C4-2B (cell line): Measurements from ENCODE around the gene BLOC1S5.

Experiments used
- ZFX ChIP-seq: fragments of 450-650 bp; IDR thresholded peaks from 2 replicates; pipeline ENCODE4 v1.6.1; 2017
- TF ChIP-seq, protein P1 (sequence below): fragments of 450-650 bp; conservative IDR thresholded peaks from 2 replicates; pipeline ENCODE4 v1.5.1; 2017; ENCODE audit warnings: mild to moderate bottlenecking

DNA sequence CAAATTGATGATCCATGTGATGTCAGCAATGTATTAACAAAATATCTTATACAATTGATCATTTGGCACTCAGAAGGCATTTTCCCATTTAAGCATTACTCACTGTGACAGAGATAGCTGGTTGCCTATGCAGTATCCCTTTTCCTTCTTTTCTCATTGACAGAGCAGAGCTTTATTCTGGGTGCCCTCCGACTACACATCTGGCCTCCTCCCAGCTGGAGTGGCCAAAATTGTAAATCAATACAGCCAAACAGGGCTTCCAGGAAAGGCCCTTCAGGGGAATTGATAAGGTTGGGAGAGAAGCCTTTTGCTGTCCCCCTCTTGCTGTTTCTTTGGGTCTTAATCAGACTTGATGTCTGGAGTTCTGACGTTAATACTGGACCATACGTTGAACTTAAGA is 9.6 kb upstream of the BLOC1S5 start:
- TF ChIP-seq, protein P1, sequence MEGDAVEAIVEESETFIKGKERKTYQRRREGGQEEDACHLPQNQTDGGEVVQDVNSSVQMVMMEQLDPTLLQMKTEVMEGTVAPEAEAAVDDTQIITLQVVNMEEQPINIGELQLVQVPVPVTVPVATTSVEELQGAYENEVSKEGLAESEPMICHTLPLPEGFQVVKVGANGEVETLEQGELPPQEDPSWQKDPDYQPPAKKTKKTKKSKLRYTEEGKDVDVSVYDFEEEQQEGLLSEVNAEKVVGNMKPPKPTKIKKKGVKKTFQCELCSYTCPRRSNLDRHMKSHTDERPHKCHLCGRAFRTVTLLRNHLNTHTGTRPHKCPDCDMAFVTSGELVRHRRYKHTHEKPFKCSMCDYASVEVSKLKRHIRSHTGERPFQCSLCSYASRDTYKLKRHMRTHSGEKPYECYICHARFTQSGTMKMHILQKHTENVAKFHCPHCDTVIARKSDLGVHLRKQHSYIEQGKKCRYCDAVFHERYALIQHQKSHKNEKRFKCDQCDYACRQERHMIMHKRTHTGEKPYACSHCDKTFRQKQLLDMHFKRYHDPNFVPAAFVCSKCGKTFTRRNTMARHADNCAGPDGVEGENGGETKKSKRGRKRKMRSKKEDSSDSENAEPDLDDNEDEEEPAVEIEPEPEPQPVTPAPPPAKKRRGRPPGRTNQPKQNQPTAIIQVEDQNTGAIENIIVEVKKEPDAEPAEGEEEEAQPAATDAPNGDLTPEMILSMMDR = no peak
- TF ChIP-seq ZFX = no peak
